Fibroblast of pulmonary artery (primary cell): ENCODE data around the gene DNAJA1.

Source experiments
- DNase-seq: peaks from one replicate; pipeline ENCODE4 v3.0.0-alpha.2; 2010; ENCODE audit warnings: low read depth
- H3K4me3 ChIP-seq: replicated peaks from 2 replicates; pipeline ENCODE4 v1.5.1; 2011; ENCODE audit warnings: low read depth, mild to moderate bottlenecking, control low read depth, low read length, moderate library complexity
- CTCF ChIP-seq: IDR thresholded peaks from 2 replicates; pipeline ENCODE4 v1.5.1; 2011; ENCODE audit warnings: mild to moderate bottlenecking, control low read depth, low read length, inconsistent platforms; ENCODE audit errors: missing control alignments

The DNAJA1 gene

DNA sequence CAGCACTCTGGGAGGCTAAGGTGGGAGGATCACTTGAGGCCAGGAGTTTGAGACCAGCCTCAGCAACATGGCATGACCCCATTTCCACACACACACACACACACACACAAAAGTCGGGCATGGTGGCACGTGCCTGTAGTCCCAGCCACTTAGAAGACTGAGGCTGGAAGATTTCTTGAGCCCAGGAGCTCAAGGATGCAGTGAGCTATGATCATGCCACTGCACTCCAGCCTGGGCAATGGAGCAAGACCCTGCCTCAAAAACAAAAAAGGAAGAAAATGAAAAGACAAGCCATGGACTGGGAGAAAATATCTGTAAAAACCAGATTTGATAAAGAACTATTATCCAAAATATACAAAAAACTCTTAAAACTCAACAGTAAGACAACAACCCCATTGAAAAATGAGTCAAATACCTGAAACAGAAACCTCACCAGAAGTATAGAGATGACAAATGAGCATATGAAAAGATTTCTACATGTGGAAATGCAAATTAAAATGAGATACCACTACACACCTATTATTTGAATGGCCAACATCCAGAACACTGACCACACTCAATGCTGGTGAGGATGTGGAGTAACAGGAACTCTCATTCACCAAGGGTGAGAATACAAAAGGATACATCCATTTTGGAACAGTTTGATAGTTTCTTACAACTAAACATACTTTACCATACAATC lies 24.7 kb downstream of the DNAJA1 start:
- DNase-seq: no peak
- TF ChIP-seq CTCF: no peak
- no peak overlapping the region for H3K4me3 ChIP-seq

DNA sequence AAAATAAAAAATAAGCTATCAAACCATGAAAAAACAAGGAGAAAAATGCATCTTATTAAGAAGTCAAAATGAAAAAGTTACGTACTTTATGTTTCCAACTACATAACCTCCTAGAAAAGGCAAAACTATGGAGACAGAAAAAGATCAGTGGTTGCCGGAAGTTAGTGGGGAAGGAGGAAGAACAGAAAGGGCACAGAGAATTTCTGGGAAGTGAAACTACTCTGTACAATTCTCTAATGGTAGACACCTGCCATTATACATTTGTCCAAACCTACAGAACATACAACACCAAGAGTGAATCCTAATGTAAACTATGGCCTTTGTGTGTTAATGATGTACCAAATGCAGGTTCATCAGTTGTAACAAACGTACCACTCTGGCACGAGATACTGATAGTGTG lies 26.1 kb downstream of the DNAJA1 start:
- no peak for DNase-seq
- no peak for TF ChIP-seq CTCF
- no peak overlapping the region for H3K4me3 ChIP-seq

GRCh38 chr9:33065157-33066076 lies 40.3 kb downstream of the DNAJA1 start:
- DNase-seq: no peak
- no peak overlapping the region for H3K4me3 ChIP-seq
- no peak for TF ChIP-seq CTCF

DNA sequence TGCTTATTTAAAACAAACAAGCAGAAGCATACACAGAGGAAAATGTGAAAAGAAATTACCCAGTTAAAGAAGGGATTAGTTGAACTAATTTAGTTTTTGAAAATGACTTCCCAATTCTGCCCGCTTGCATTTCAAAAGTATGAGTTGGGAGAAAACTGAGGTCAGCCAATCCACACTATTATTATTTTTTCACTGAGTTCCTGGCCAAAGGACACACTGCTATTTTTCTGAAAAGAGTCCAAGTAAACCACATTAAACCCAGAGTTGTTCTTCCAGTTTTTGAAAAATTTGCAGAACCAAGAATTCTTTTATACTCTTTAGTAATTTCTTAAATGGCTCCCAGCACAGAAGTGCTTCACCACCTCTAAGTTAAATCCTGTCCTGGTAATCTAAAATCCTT lies 43.9 kb downstream of the DNAJA1 start:
- no peak overlapping the region for H3K4me3 ChIP-seq
- no peak for DNase-seq
- no peak for TF ChIP-seq CTCF

GRCh38 chr9:33076046-33077004 lies 51.3 kb downstream of the DNAJA1 start, which contains the start of gene SMU1:
SMU1 (minus strand) TSS chr9:33076674; CDS start chr9:33076608, 66 bp downstream.
- peak within 1 kb of the TSS; percentile 88 for H3K4me3 ChIP-seq
- DNase-seq: peak; percentile 98
- TF ChIP-seq CTCF: no peak

GRCh38 chr9:33080534-33080933 lies 55.5 kb downstream of the DNAJA1 start:
- no peak for TF ChIP-seq CTCF
- DNase-seq: no peak
- H3K4me3 ChIP-seq: no peak overlapping the region
